ENCODE data around the gene PPP4R4. TPM values are rescaled to one million over a fixed set of nuclear protein-coding genes. Genes with fewer than 3 reads are reported as not detected.

The PPP4R4 gene
- total and polyA plus RNA-seq, 8 donors: 0.19 to 1.3 (median 0.66) TPM

GRCh38 chr14:94278731-94279130 lies 104.6 kb downstream of the PPP4R4 start:
- no peak overlapping the region for H3K4me3 ChIP-seq
- H3K4me1 ChIP-seq: no peaks in the 10 kb centered on the region
- H3K36me3 ChIP-seq: no peaks in the 10 kb centered on the region
- TF ChIP-seq CTCF (IDR thresholded peaks at IDR 0.05): no peak
- intact Hi-C loops (cut with DNase I): no loop called here
- H3K9me3 ChIP-seq: no peaks in the 10 kb centered on the region
- 70 to 73% methylated on average over 2 of the region's 2 CpGs for WGBS, 2 donors
- no peak overlapping the region for H3K27ac ChIP-seq
- ATAC-seq (no peak), DNase-seq (no peak), FAIRE-seq (no peak)
- no peaks in the 10 kb centered on the region for H3K27me3 ChIP-seq

- 78 to 90% methylated on average over 2 of the region's 2 CpGs for WGBS, 2 donors
Observed at GRCh38 chr14:94282991-94283723, 109.0 kb downstream of the PPP4R4 start.

GRCh38 chr14:94284221-94284620 lies 110.1 kb downstream of the PPP4R4 start:
- no peak for DNase-seq
- ATAC-seq: no peak
- no peak for TF ChIP-seq CTCF (IDR thresholded peaks at IDR 0.05)
- 82 to 85% methylated on average over 2 of the region's 2 CpGs for WGBS, 2 donors
- no peaks in the 10 kb centered on the region for H3K27me3 ChIP-seq
- H3K27ac ChIP-seq: no peak overlapping the region
- no peak for FAIRE-seq
- H3K36me3 ChIP-seq: no peaks in the 10 kb centered on the region
- H3K4me1 ChIP-seq: no peaks in the 10 kb centered on the region
- H3K4me3 ChIP-seq: no peak overlapping the region
- no peaks in the 10 kb centered on the region for H3K9me3 ChIP-seq
- intact Hi-C loops (cut with DNase I): no loop called here

More at GRCh38 chr14:94282991-94283723, 109.0 kb downstream of the PPP4R4 start:
- no peaks in the 10 kb centered on the region for H3K4me1 ChIP-seq
- H3K4me3 ChIP-seq: no peak overlapping the region
- intact Hi-C loops (cut with DNase I): no loop called here
- ATAC-seq (no peak), FAIRE-seq (no peak), DNase-seq (no peak)
- no peaks in the 10 kb centered on the region for H3K36me3 ChIP-seq
- no peaks in the 10 kb centered on the region for H3K27me3 ChIP-seq
- no peak overlapping the region for H3K27ac ChIP-seq
- TF ChIP-seq CTCF (IDR thresholded peaks at IDR 0.05): no peak
- H3K9me3 ChIP-seq: no peaks in the 10 kb centered on the region

- no peak for ATAC-seq
- DNase-seq: no peak
- no peaks in the 10 kb centered on the region for H3K4me1 ChIP-seq
- intact Hi-C loops (cut with DNase I): no loop called here
- H3K4me3 ChIP-seq: no peak overlapping the region
- FAIRE-seq: no peak
- no peaks in the 10 kb centered on the region for H3K36me3 ChIP-seq
- H3K27ac ChIP-seq: no peak overlapping the region
- TF ChIP-seq CTCF (IDR thresholded peaks at IDR 0.05): no peak
- H3K9me3 ChIP-seq: no peaks in the 10 kb centered on the region
- H3K27me3 ChIP-seq: no peaks in the 10 kb centered on the region
Observed at GRCh38 chr14:94285158-94285557, 111.0 kb downstream of the PPP4R4 start.

Measured in pancreas (tissue), 10 donors.